OCI-LY7 (cell line): Measurements from ENCODE around the gene VWC2L. TPM values are rescaled to one million over a fixed set of nuclear protein-coding genes. Genes with fewer than 3 reads are reported as not detected.

ENCODE experiments used
- BruUV-seq: library from RNA; stranded (reverse); fragments of 400-500 nt; replicated peaks from 2 replicates; lab custom pipeline; 2021; lab: Mats Ljungman, UMichigan
- CTCF ChIA-PET: fragments of 300-600 bp; sonication (Branson Sonifier 250); formaldehyde crosslinking; loops from one replicate; lab custom pipeline; 2022; ENCODE audit warnings: antibody characterized with exemption; ENCODE audit not compliant: unreplicated experiment; lab: Charles Lee
- POLR2A ChIA-PET: fragments of 300-600 bp; sonication (Branson Sonifier 250); formaldehyde crosslinking; loops from one replicate; lab custom pipeline; 2022; ENCODE audit warnings: antibody characterized with exemption; lab: Charles Lee
- DNase-seq: peaks from one replicate; pipeline ENCODE4 v3.0.0-alpha.2; 2015; ENCODE audit warnings: low spot score
- H2AFZ ChIP-seq: fragments of 200-600 bp; sonication (generic), shearing (Covaris generic); 2 replicates; pipeline ENCODE4 v1.6.1; 2014; ENCODE audit warnings: mild to moderate bottlenecking, antibody characterized with exemption, low read length, moderate library complexity
- H3K27ac ChIP-seq: fragments of 200-600 bp; sonication (generic); 2 replicates; pipeline ENCODE4 v1.5.1; 2014; ENCODE audit warnings: mixed run types, low read depth, mild to moderate bottlenecking, moderate library complexity, low read length, inconsistent platforms; ENCODE audit not compliant: poor library complexity, severe bottlenecking
- H3K36me3 ChIP-seq: fragments of 200-600 bp; sonication (generic); 2 replicates; pipeline ENCODE4 v1.6.1; 2014; ENCODE audit warnings: mild to moderate bottlenecking, antibody characterized with exemption, low read length, moderate library complexity, mixed read lengths; ENCODE audit not compliant: insufficient read depth
- H3K4me1 ChIP-seq: fragments of 200-600 bp; sonication (generic); 2 replicates; pipeline ENCODE4 v1.5.1; 2014; ENCODE audit warnings: mild to moderate bottlenecking, low read length; ENCODE audit not compliant: insufficient read depth, poor library complexity, severe bottlenecking
- H3K4me2 ChIP-seq: fragments of 200-600 bp; sonication (generic); 2 replicates; pipeline ENCODE4 v1.6.1; 2014; ENCODE audit warnings: mild to moderate bottlenecking, low read length
- H3K4me3 ChIP-seq: fragments of 200-600 bp; sonication (generic); 2 replicates; pipeline ENCODE4 v1.5.1; 2014; ENCODE audit warnings: mild to moderate bottlenecking, low read depth, low read length; ENCODE audit not compliant: poor library complexity, severe bottlenecking
- H3K79me2 ChIP-seq: fragments of 200-600 bp; sonication (generic); 2 replicates; pipeline ENCODE4 v1.6.1; 2016; ENCODE audit warnings: low read depth, mild to moderate bottlenecking, low read length, moderate library complexity, mixed read lengths; ENCODE audit not compliant: insufficient read depth
- H3K9me2 ChIP-seq: fragments of 200-600 bp; sonication (generic); 2 replicates; pipeline ENCODE4 v1.6.1; 2016; ENCODE audit warnings: mild to moderate bottlenecking, low read length, mixed read lengths; ENCODE audit not compliant: insufficient read depth
- H3K9me3 ChIP-seq: fragments of 200-600 bp; sonication (generic); 2 replicates; pipeline ENCODE4 v1.6.1; 2014; ENCODE audit warnings: mild to moderate bottlenecking, mixed run types, low read length, mixed read lengths
- H4K20me1 ChIP-seq: fragments of 200-600 bp; sonication (generic); 2 replicates; pipeline ENCODE4 v1.6.1; 2014; ENCODE audit warnings: mild to moderate bottlenecking, antibody characterized with exemption, low read length, moderate library complexity, mixed read lengths; ENCODE audit not compliant: insufficient read depth
- CTCF ChIP-seq: fragments of 200-600 bp; sonication (generic); conservative IDR thresholded peaks from 2 replicates; pipeline ENCODE4 v1.5.1; 2014; ENCODE audit warnings: mild to moderate bottlenecking, antibody characterized with exemption, low read length, moderate library complexity, mixed read lengths
- EZH2phosphoT487 ChIP-seq: fragments of 200-600 bp; sonication (generic); IDR thresholded peaks from 2 replicates; pipeline ENCODE4 v1.6.1; 2018; ENCODE audit warnings: low read depth, borderline replicate concordance, mild to moderate bottlenecking, mixed run types, antibody characterized with exemption, low read length, moderate library complexity, mixed read lengths
- intact Hi-C: fragments of 100-400 bp; cut with micrococcal nuclease; formaldehyde crosslinking; loops from one replicate; pipeline ENCODE4 v1.10.0; 2022; ENCODE audit not compliant: unreplicated experiment
- total RNA-seq, 2 experiments: library from RNA; depleted of rRNA in 1 of 2; stranded (reverse); fragments of >200 nt in 1 of 2; shearing (Covaris generic) in 1 of 2; gene quantifications; 2 replicates each; pipeline ENCODE4 v1.2.3, GENCODE V29; 2014 to 2022

VWC2L gene
- total RNA-seq, 2 experiments from 2014 or later = not detected

- BruUV-seq = no TSS peak
- Histone ChIP-seq H3K79me2 (no peaks in the 10 kb centered on the region), H3K4me2 (no peak overlapping the region), H3K36me3 (no peaks in the 10 kb centered on the region), H2AFZ (no peak overlapping the region), H3K27ac (no peak overlapping the region), H3K9me2 (no peaks in the 10 kb centered on the region), H3K4me3 (no peak overlapping the region), H3K4me1 (no peaks in the 10 kb centered on the region), H3K9me3 (no peaks in the 10 kb centered on the region), H4K20me1 (no peaks in the 10 kb centered on the region)
- ChIA-PET POLR2A (interaction anchor here (0.7 kb wide), 1 partner anchor 25 kb away, joined by 3 read pairs; no protein-coding TSS in a partner anchor), CTCF (no interaction called here)
- intact Hi-C loops = no loop called here
- TF ChIP-seq EZH2phosphoT487 = no peak
- no peak for TF ChIP-seq CTCF
- no peak for DNase-seq
Observed at GRCh38 chr2:214492608-214493007, 81.8 kb downstream of the VWC2L start.

GRCh38 chr2:214497489-214497888 lies 86.6 kb downstream of the VWC2L start:
- intact Hi-C loops = no loop called here
- CTCF ChIA-PET = no interaction called here
- no peak overlapping the region for H3K4me3 ChIP-seq

More at GRCh38 chr2:214497489-214497888, 86.6 kb downstream of the VWC2L start:
- no peaks in the 10 kb centered on the region for H3K79me2 ChIP-seq
- H3K27ac ChIP-seq = no peak overlapping the region
- H3K36me3 ChIP-seq = no peaks in the 10 kb centered on the region
- TF ChIP-seq EZH2phosphoT487 (no peak), CTCF (no peak)
- H2AFZ ChIP-seq = no peak overlapping the region
- no peak for DNase-seq
- no peaks in the 10 kb centered on the region for H3K9me3 ChIP-seq
- POLR2A ChIA-PET = no interaction called here
- H4K20me1 ChIP-seq = no peaks in the 10 kb centered on the region
- H3K9me2 ChIP-seq = no peaks in the 10 kb centered on the region
- BruUV-seq = no TSS peak
- no peak overlapping the region for H3K4me2 ChIP-seq
- no peaks in the 10 kb centered on the region for H3K4me1 ChIP-seq
